ENCODE results near the gene WDR90.
"Not testable (repeated sequence)": the region's sequence is repeated elsewhere in the genome, so short reads cannot be mapped to it uniquely, and the experiment has no call there.

Gene WDR90

GRCh38 chr16:712740-713250, 63.6 kb downstream of the WDR90 start:
- not testable (repeated sequence) for H3K4me3 ChIP-seq (ENCODE audit: low read depth, low read length, poor library complexity, severe bottlenecking); H3K4me2 ChIP-seq (ENCODE audit: low read length); H3K9me3 ChIP-seq (ENCODE audit: low read length); H3K9me2 ChIP-seq (ENCODE audit: low read depth, low read length); H3K27ac ChIP-seq (ENCODE audit: low read depth, low read length, poor library complexity, severe bottlenecking); H3K79me2 ChIP-seq (ENCODE audit: insufficient read depth, low read length); H3F3A ChIP-seq (ENCODE audit: insufficient read depth, low read length); H3K9ac ChIP-seq (ENCODE audit: low read length); H3K36me3 ChIP-seq (ENCODE audit: insufficient read depth, low read length); H4K20me1 ChIP-seq (ENCODE audit: insufficient read depth, low read length); H2AFZ ChIP-seq (ENCODE audit: low read length)
- TF ChIP-seq CTCF (IDR thresholded peaks at IDR 0.05; ENCODE audit: low read length): peak; percentile 35
- H3K27me3 ChIP-seq (ENCODE audit: insufficient read depth, low read length): peaks cover 22% of the 10 kb centered on the region
- H3K4me1 ChIP-seq (ENCODE audit: insufficient read depth, low read length, severe bottlenecking): peaks cover 15% of the 10 kb centered on the region

- H3K4me3 ChIP-seq (ENCODE audit: low read depth, low read length, poor library complexity, severe bottlenecking): no peak overlapping the region
- H3K27me3 ChIP-seq (ENCODE audit: insufficient read depth, low read length): peaks cover 23% of the 10 kb centered on the region
- no peak overlapping the region for H3K27ac ChIP-seq (ENCODE audit: low read depth, low read length, poor library complexity, severe bottlenecking)
Measured at GRCh38 chr16:714079-714478, 64.9 kb downstream of the WDR90 start.

GRCh38 chr16:714558-715476, 65.7 kb downstream of the WDR90 start, which contains the start of gene METRN:
Gene METRN, plus strand, starts transcription at chr16:715118. Its CDS starts 172 bp downstream, at chr16:715290.
- TF ChIP-seq EZH2 (IDR thresholded peaks at IDR 0.05; ENCODE audit: borderline replicate concordance, low read length) (no peak), CTCF (IDR thresholded peaks at IDR 0.05; ENCODE audit: low read length) (no peak)
- H4K20me1 ChIP-seq (ENCODE audit: insufficient read depth, low read length): no peaks in the 10 kb centered on the region
- H3K27ac ChIP-seq (ENCODE audit: low read depth, low read length, poor library complexity, severe bottlenecking): no peak within 1 kb of the TSS
- no peaks in the 10 kb centered on the region for H3K79me2 ChIP-seq (ENCODE audit: insufficient read depth, low read length)
- no peaks in the 10 kb centered on the region for H3K9me3 ChIP-seq (ENCODE audit: low read length)
- H3K9me2 ChIP-seq (ENCODE audit: low read depth, low read length): no peaks in the 10 kb centered on the region
- H3F3A ChIP-seq (ENCODE audit: insufficient read depth, low read length): no peaks in the 10 kb centered on the region
- H2AFZ ChIP-seq (ENCODE audit: low read length): no peak within 1 kb of the TSS
- H3K4me3 ChIP-seq (ENCODE audit: low read depth, low read length, poor library complexity, severe bottlenecking): peak within 1 kb of the TSS; percentile 57
- H3K36me3 ChIP-seq (ENCODE audit: insufficient read depth, low read length): no peaks in the 10 kb centered on the region
- peaks cover 23% of the 10 kb centered on the region for H3K27me3 ChIP-seq (ENCODE audit: insufficient read depth, low read length)
- H3K9ac ChIP-seq (ENCODE audit: low read length): no peak within 1 kb of the TSS; the same call in 1 of the 2 replicates
- peaks cover 17% of the 10 kb centered on the region for H3K4me1 ChIP-seq (ENCODE audit: insufficient read depth, low read length, severe bottlenecking)
- peak within 1 kb of the TSS; percentile 78 for H3K4me2 ChIP-seq (ENCODE audit: low read length)

More at GRCh38 chr16:714079-714478, 64.9 kb downstream of the WDR90 start:
- no peak overlapping the region for H3K9ac ChIP-seq (ENCODE audit: low read length)
- no peak overlapping the region for H2AFZ ChIP-seq (ENCODE audit: low read length)
- peaks cover 15% of the 10 kb centered on the region for H3K4me1 ChIP-seq (ENCODE audit: insufficient read depth, low read length, severe bottlenecking)
- H3F3A ChIP-seq (ENCODE audit: insufficient read depth, low read length): no peaks in the 10 kb centered on the region
- no peaks in the 10 kb centered on the region for H4K20me1 ChIP-seq (ENCODE audit: insufficient read depth, low read length)
- no peaks in the 10 kb centered on the region for H3K79me2 ChIP-seq (ENCODE audit: insufficient read depth, low read length)
- H3K9me2 ChIP-seq (ENCODE audit: low read depth, low read length): no peaks in the 10 kb centered on the region
- H3K4me2 ChIP-seq (ENCODE audit: low read length): no peak overlapping the region
- TF ChIP-seq EZH2 (IDR thresholded peaks at IDR 0.05; ENCODE audit: borderline replicate concordance, low read length) (no peak), CTCF (IDR thresholded peaks at IDR 0.05; ENCODE audit: low read length) (no peak)
- H3K9me3 ChIP-seq (ENCODE audit: low read length): no peaks in the 10 kb centered on the region
- no peaks in the 10 kb centered on the region for H3K36me3 ChIP-seq (ENCODE audit: insufficient read depth, low read length)
